HuH-7.5 (cell line): Measurements from ENCODE around the gene RNU1-2.
A peak's percentile ranks its signal among the peaks of the same experiment; 100 is the strongest.
"Not testable (repeated sequence)": the region's sequence is repeated elsewhere in the genome, so short reads cannot be mapped to it uniquely, and the experiment has no call there.

ENCODE experiments used
- DNase-seq: peaks from one replicate; pipeline ENCODE4 v3.0.0; 2011; ENCODE audit warnings: low spot score

RNU1-2 gene

GRCh38 chr1:16907870-16908758, 12.3 kb downstream of the RNU1-2 start:
- no peak for DNase-seq

- not testable (repeated sequence) for DNase-seq
Measured at GRCh38 chr1:16911851-16912721, 16.3 kb downstream of the RNU1-2 start.

DNA sequence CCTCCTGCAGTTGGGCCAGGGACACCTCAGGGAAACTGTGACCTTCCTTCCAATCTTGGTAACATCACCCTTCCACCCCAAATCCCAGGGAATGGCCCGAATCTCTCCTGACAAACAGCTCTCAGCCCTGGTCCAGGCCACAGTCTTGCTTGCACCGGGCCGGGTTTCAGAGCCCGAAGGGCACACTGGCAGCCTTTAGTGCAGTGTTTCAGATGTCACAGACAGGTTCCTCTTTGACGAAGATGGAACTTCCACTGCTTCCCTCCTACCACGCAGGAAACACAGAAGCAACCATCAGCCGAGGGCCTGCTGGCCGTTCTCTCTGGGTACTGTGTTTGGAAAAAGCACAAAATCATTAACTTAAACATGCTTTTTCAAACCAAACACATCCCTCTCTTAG, 17.0 kb downstream of the RNU1-2 start:
- DNase-seq: not testable (repeated sequence)

- DNase-seq: no peak
Measured at GRCh38 chr1:16913181-16913832, 17.5 kb downstream of the RNU1-2 start.

DNA sequence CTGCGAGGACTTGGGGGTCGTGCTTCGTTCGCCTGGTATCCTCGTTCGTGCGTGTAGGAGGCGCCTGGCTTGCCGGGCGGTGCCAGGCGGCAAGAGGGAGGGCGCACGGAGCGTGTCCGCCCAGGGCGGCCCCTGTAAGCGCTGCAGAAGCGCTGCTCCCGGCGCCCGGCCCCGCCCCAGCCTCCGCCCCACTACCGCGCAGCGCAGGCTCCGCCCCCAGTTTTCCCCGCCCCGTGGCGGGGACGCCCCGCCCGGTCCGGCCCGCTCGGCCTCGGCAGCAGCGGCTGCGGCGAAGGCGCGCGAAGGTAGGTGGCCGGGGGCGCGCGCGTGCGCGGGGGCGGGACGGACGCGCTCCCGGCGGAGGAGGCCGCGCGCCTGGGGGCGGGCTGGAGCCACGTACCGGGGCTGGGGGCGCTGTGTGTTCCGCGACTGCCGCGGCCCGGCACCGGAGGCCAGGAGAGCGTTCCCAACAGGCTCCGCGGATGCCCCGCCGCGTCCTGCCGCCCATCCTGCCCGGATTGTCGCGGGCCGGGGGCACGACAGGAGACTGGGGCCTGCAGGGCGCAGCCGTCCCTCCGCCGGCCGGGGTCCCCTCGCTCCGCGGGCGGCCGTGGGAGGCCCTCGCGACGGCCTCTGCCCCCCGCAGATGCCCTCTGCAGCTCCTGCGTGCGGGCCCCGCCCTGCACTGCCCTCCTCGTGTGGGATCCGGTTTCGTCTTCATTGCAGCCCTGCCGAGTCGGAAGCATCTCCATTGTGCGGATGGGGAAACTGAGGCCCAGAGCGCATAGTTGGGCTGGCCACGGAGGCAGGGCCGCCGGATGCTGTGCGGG, 18.3 kb downstream of the RNU1-2 start:
- peak; percentile 97 for DNase-seq

- DNase-seq: not testable (repeated sequence)
Measured at GRCh38 chr1:16914928-16915626, 19.3 kb downstream of the RNU1-2 start.

- DNase-seq: no peak
Measured at GRCh38 chr1:16915627-16915973, 19.8 kb downstream of the RNU1-2 start.

DNA sequence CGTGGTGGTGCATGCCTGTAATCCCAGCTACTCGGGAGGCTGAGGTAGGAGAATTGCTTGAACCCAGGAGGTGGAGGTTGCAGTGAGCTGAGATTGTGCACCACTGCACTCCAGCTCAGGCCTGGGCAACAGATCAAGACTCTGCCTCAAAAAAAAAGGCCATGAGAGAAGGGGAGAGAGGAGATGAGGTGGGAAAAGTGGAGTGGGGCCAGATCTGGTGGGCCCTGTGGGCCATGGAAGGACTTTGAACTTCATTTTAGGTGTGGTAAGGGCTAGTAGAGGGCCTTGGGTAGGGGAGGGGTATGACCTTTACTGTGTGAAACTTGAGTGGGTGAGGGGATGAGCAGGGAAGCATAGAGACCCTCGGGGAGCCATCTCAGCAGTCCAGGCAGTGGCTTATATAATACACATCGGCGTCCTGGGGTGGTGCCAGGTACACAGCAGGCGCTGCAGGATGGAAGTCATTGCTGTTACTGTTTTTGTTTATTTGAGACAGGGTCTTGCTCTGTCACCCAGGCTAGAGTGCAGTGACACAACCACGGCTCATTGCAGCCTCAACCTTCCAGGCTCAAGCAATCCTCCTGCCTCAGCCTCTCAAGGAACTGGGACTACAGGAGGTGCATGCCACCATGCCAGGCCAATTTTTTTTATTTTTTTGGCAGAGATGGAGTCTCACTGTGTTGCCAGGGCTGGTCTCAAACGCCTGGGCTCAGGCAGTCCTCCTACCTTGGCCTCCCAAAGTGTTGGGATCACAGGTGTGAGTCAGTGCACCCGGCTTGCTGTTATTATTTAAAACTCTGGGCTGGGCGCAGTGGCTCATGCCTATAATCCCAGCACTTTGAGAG, 20.5 kb downstream of the RNU1-2 start:
- DNase-seq: not testable (repeated sequence)

- DNase-seq: no peak
Measured at GRCh38 chr1:16918371-16918770, 22.6 kb downstream of the RNU1-2 start.

- DNase-seq: not testable (repeated sequence)
Measured at GRCh38 chr1:16918936-16919665, 23.3 kb downstream of the RNU1-2 start.

GRCh38 chr1:16920951-16921350, 25.2 kb downstream of the RNU1-2 start:
- no peak for DNase-seq

- DNase-seq: no peak
Measured at GRCh38 chr1:16921391-16922185, 25.8 kb downstream of the RNU1-2 start, which contains the start of gene CROCC. Gene CROCC, plus strand, starts transcription at chr1:16921931. Its CDS starts 88 bp downstream, at chr1:16922019.

- DNase-seq: no peak
Measured at GRCh38 chr1:16922466-16922865, 26.7 kb downstream of the RNU1-2 start.

- no peak for DNase-seq
Measured at GRCh38 chr1:16922885-16923431, 27.2 kb downstream of the RNU1-2 start.

DNA sequence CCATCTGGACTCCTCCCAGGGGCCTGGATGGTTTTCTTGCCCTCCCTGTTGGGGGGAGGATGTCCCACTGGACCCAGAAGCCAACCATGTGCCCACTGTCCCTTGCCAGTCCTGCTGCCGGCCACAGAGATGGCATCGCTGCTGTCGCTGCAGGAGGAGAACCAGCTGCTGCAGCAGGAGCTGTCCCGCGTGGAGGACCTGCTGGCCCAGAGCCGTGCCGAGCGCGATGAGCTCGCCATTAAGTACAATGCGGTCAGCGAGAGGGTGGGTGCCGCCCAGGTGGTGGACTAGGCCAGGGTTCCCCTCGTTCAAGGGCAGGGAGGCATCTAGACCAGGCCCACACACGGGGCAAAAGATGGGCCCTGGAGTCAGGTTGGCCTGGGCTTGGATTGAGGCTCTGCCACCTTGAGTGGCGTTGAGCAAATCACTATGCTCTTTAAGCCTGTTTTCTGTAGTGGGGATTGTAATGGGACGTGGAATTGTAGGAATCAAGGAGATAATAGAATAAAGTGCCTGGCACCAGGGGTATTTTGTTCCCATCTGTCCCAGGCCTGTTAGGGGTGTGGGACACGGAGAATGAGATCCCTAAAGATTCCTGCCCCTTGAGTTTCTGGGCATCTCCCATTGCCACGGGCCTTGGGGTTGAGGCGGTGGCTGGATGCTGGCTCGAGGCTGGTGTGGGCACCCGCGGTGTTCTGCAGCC, 28.6 kb downstream of the RNU1-2 start:
- no peak for DNase-seq

DNA sequence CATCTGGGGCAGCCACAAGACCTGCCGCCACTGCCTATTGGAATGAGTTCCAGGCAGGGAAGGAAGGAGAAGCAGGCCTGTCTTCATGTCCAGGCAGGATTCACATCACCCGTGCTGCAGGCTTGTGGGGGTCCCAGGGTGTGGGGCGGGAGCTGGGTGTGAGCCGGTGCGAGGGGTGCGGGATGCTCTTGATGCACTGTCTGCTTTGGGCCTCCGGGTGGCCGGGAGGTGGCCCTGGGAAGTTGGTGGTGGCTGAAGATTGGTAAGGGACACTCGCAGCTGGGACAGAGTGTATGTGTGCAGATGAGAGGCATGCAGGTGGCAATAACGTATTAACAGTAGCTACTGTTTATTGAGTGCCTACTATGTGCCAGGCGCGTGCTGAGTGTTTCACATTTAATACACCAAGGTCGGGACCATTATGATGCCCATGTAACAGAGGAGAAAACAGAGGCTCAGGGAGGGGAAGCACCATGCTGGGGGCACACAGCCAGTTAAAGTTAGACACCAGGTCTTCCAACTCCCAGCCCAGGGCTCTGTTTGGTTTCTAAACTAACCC, 29.2 kb downstream of the RNU1-2 start:
- DNase-seq: no peak
